Neuron (in vitro differentiated cells): Measurements from ENCODE around the gene PTTG2.

Experiments used
- H2AFZ ChIP-seq: one replicate; pipeline ENCODE4 v1.6.1; 2013; ENCODE audit warnings: low read depth, mild to moderate bottlenecking, inconsistent platforms, low read length, moderate library complexity
- H3K27me3 ChIP-seq: one replicate; pipeline ENCODE4 v1.6.1; 2013; ENCODE audit warnings: low read length; ENCODE audit not compliant: insufficient read depth
- H3K36me3 ChIP-seq: one replicate; pipeline ENCODE4 v1.6.1; 2013; ENCODE audit warnings: low read length; ENCODE audit not compliant: insufficient read depth
- H3K4me1 ChIP-seq: one replicate; pipeline ENCODE4 v1.6.1; 2013; ENCODE audit warnings: low read length; ENCODE audit not compliant: insufficient read depth
- H3K4me3 ChIP-seq: 2 replicates; pipeline ENCODE4 v1.5.1; 2013; ENCODE audit warnings: mild to moderate bottlenecking, low read length, moderate library complexity
- H3K9me3 ChIP-seq: one replicate; pipeline ENCODE4 v1.6.1; 2013; ENCODE audit warnings: low read length

The PTTG2 gene

GRCh38 chr4:37982736-37983135, 22.5 kb downstream of the PTTG2 start:
- Histone ChIP-seq H3K36me3 (no peaks in the 10 kb centered on the region), H2AFZ (no peak overlapping the region), H3K27me3 (no peaks in the 10 kb centered on the region), H3K4me1 (peaks cover 7% of the 10 kb centered on the region), H3K4me3 (no peak overlapping the region), H3K9me3 (no peaks in the 10 kb centered on the region)

DNA sequence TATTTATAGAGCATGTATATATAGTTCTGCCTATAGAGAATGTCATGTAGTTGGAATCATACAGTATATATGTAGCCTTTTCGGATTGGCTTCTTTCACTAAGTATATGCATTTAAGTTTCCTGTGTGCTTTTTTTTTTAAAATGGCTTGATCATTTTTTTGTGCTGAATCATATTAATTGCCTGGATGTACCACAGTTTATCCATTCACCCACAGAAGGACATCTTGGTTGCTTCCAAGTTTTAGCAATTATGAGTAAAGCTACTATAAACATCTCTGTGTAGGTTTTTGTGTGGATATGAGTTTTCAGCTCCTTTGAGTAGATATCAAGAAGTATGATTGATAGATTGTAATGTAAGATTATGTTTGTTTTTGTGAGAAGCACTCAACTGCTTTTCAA, 23.8 kb downstream of the PTTG2 start:
- Histone ChIP-seq H2AFZ (no peak overlapping the region), H3K9me3 (no peaks in the 10 kb centered on the region), H3K4me3 (no peak overlapping the region), H3K27me3 (no peaks in the 10 kb centered on the region), H3K36me3 (no peaks in the 10 kb centered on the region), H3K4me1 (no peaks in the 10 kb centered on the region)

DNA sequence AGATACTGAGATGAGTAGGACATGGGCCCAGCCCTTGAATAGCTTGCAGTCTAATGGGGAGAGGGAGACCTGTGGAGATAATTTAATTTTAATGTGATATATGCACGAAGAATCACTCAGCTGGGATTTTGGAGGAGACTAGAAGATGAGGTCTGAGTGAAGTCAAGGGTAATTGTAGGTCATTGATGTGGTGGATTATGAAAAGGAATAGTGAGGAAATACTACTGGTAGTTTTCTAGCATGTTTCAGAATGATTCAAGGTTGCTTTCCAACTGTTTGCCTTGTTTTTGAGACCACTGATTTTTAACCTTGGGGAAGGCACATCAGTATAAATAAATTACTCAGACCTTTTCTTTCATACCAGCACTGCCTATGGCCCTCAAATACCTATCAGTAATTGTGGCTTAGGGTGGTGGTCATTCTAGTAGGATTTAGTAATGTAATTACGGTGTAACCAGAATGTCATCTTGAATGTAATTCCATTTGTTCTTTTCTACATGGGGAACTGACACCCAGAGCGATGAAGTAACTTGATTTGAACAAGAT, 25.6 kb downstream of the PTTG2 start:
- Histone ChIP-seq H2AFZ (no peak overlapping the region), H3K4me1 (peaks cover 6% of the 10 kb centered on the region), H3K4me3 (no peak overlapping the region), H3K9me3 (no peaks in the 10 kb centered on the region), H3K36me3 (no peaks in the 10 kb centered on the region), H3K27me3 (no peaks in the 10 kb centered on the region)

DNA sequence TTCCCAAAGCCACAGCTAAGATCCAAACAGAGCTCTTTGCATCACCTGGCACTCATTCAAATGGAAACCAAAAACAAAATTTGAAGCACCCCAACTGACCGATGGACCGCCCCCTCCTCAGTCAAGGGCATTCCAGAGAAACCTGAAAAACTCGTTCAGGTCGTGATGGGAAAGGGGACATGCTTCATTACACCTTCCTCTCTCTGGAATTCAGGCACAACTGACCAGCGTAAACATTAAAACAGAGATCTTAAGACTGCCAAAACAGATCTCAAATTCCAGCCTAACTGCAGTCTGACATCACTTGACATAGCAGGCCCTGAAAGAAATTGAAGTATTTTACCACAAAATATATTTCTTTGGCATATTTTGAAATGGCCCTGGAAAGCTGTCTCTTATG, 28.5 kb downstream of the PTTG2 start:
- Histone ChIP-seq H3K4me3 (no peak overlapping the region), H3K9me3 (no peaks in the 10 kb centered on the region), H2AFZ (no peak overlapping the region), H3K27me3 (no peaks in the 10 kb centered on the region), H3K4me1 (peaks cover 6% of the 10 kb centered on the region), H3K36me3 (no peaks in the 10 kb centered on the region)

DNA sequence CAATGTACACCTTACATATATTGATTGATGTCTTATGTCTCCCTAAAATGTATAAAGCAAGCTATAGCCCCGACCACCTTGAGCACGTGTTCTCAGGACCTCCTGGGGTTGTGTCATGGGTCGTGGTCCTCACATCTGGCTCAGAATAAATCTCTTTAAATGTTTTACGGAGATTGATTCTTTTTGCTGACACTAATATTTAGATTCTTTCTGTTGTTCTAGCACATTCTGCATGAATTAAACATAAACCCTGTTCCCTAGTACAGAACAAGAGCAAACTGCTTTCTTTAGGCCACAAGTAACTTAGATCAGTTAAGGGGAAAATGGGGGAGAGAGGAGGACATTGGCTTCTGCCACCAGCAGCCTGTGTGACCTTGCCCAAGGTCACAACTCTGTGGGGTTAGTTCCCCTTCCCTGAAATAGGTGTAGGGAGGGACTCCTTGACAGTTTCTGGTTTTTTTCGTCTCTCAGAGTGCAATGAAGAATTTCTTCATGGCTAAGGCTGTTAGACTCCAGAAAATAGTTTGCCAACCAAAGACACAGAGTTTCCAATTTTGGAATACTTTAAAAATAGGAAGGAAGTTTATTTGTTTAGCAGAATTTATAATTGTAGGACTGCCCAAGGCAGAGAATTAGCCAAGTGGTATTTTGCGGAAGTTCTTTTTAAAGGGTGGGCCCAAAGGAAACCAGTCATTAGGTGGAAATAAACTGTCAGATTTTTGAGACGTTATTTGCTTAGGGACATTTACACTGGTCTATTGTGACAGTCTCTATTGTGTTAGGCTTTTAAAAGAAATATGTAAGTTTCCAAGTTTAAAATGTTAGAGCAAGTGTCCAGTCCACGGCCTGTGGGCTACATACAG, 29.4 kb downstream of the PTTG2 start:
- Histone ChIP-seq H3K36me3 (no peaks in the 10 kb centered on the region), H3K4me3 (no peak overlapping the region), H3K27me3 (no peaks in the 10 kb centered on the region), H3K9me3 (no peaks in the 10 kb centered on the region), H2AFZ (no peak overlapping the region), H3K4me1 (peaks cover 13% of the 10 kb centered on the region)

DNA sequence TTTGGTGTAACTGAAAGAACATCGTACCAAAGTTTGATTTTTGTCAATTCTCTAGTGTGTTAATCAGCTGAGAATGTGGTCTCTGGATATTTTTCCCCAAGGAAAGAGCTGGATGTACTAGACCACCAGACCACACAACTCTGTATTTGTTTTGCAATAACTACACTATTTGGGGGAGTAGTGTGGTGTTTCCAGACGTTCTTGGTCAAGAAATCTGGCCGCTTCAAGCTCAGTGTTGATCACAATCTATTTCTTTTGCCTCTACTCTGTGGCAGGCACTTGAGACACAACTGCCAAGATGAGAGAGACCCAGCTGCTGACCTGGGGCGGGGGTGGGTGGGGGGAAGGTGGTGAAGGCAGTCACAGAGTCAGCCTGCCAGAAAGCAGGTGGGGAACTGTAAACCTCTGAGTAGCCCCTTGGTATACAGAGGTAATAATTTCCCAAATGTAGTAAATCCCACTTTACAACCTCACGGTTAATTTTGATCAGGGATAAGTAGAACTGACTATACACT, 30.6 kb downstream of the PTTG2 start:
- Histone ChIP-seq H3K4me3 (no peak overlapping the region), H2AFZ (no peak overlapping the region), H3K4me1 (peaks cover 15% of the 10 kb centered on the region), H3K27me3 (no peaks in the 10 kb centered on the region), H3K36me3 (no peaks in the 10 kb centered on the region), H3K9me3 (no peaks in the 10 kb centered on the region)

DNA sequence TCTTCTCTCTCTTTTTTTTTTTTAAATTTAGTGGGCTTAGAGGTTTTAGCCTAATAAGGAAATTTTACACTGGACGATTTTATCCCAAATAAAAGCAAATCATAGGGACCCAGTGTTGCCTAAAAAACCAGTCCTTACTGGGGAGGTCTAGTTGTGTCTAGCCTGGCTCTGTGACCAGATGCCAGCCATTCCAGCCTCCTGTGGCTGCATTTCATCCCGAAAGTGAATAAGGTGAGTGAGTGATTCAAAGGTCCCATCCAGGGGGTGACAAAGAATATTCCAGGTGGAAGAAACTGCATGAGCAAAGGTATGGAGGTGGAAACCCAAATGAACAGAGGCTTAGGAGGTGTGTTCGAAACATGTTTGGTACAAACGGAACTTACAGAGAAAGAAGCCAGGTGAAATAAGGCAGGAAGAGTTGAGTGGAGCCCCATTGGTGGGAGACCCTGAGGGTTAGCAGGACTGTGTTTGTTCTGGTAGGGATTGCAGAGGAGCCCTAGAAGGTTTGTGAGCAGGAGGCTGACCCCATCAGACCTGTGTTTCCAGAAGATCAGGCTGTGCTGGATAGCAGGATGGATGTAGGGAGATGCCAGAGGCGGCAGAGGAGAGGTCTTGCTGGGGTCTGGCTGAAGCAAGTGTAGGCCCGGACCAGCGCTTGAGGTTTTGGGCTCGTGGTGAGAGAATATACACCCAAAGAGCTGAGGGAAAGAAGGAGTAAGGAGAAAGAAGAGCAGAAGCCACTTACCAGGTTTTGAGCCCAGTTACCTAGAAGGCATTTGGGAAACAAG, 31.6 kb downstream of the PTTG2 start:
- Histone ChIP-seq H3K4me1 (peaks cover 15% of the 10 kb centered on the region), H3K9me3 (no peaks in the 10 kb centered on the region), H2AFZ (no peak overlapping the region), H3K27me3 (no peaks in the 10 kb centered on the region), H3K4me3 (no peak overlapping the region), H3K36me3 (no peaks in the 10 kb centered on the region)

- Histone ChIP-seq H3K4me1 (peaks cover 15% of the 10 kb centered on the region), H3K4me3 (no peak overlapping the region), H3K9me3 (no peaks in the 10 kb centered on the region), H3K27me3 (no peaks in the 10 kb centered on the region), H3K36me3 (no peaks in the 10 kb centered on the region), H2AFZ (no peak overlapping the region)
Observed at GRCh38 chr4:37993806-37994205, 33.6 kb downstream of the PTTG2 start.

- no peak overlapping the region for H2AFZ ChIP-seq
- H3K27me3 ChIP-seq: no peaks in the 10 kb centered on the region
- H3K36me3 ChIP-seq: no peaks in the 10 kb centered on the region
- H3K4me3 ChIP-seq: no peak overlapping the region
- H3K4me1 ChIP-seq: peaks cover 11% of the 10 kb centered on the region
- no peaks in the 10 kb centered on the region for H3K9me3 ChIP-seq
Observed at GRCh38 chr4:37994569-37994968, 34.4 kb downstream of the PTTG2 start.

GRCh38 chr4:37995299-37995821, 35.2 kb downstream of the PTTG2 start:
- Histone ChIP-seq H3K4me3 (no peak overlapping the region), H3K9me3 (no peaks in the 10 kb centered on the region), H2AFZ (no peak overlapping the region), H3K4me1 (peaks cover 9% of the 10 kb centered on the region), H3K27me3 (no peaks in the 10 kb centered on the region), H3K36me3 (no peaks in the 10 kb centered on the region)

DNA sequence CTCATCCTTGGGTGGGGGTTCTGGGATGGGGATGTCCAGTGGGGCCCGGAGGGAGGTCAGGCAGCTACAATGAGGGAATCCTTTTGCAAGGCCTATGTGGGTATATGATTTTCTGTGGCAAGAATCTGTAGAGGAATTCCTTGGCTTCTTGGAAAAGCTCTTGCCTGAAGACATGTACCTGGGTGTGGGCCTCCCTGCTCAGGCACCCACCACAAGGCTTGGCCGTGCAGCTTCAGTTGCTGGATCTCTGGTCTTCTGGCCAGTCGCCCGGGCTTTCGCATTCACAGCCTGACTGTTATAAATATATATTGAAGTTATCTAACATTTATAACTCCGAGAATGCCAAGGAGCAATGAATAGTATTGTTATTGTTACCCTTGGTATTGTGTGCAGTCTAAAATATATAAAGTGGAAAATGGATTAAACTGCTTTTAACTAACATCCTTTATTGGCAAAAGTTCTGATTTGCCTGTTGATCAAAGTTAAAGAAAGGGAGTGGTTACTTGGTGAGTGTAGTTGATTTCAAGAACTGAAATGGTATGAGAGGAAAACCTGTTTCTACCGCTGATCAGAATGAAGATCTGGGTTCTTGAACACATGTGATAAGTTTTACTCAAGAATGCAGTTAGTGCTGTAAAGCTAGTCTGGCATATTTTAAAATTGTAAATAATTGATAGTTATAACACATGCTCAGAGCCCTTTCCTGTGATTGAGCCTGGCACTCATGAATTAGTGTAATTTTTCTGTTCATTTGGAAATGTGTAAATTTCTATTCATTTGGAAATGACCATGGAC, 36.0 kb downstream of the PTTG2 start:
- no peaks in the 10 kb centered on the region for H3K9me3 ChIP-seq

GRCh38 chr4:37998226-37998625, 38.0 kb downstream of the PTTG2 start:
- Histone ChIP-seq H3K36me3 (no peaks in the 10 kb centered on the region), H3K4me1 (peaks cover 9% of the 10 kb centered on the region), H3K27me3 (no peaks in the 10 kb centered on the region), H2AFZ (no peak overlapping the region), H3K9me3 (no peaks in the 10 kb centered on the region), H3K4me3 (no peak overlapping the region)

More for the DNA sequence above, 36.0 kb downstream of the PTTG2 start:
- Histone ChIP-seq H3K4me3 (no peak overlapping the region), H3K4me1 (peaks cover 9% of the 10 kb centered on the region), H3K36me3 (no peaks in the 10 kb centered on the region), H2AFZ (no peak overlapping the region), H3K27me3 (no peaks in the 10 kb centered on the region)
